Muscle of back (tissue), 10 donors: Measurements from ENCODE around the gene OR52N2. TPM values are rescaled to one million over a fixed set of nuclear protein-coding genes. Genes with fewer than 3 reads are reported as not detected.

ENCODE experiments used
- polyA plus RNA-seq, 10 donors: library from polyadenylated mRNA; unstranded; fragments of 120-200 nt; gene quantifications; one replicate each; pipeline ENCODE4 v1.2.1, GENCODE V29; 2013; ENCODE audit not compliant: insufficient read length in 10 of 10

OR52N2 gene
- polyA plus RNA-seq, 10 donors: not detected

Other genes with a start within 250 kb of the OR52N2 start
- gene OR52B6, start 228.0 kb upstream of the OR52N2 start, polyA plus RNA-seq: not detected
- 1 to 10 TPM; 1.0 to 2.3 (median 1.6) TPM for gene TRIM6, start 212.3 kb upstream of the OR52N2 start, polyA plus RNA-seq
- gene TRIM34, start 183.9 kb upstream of the OR52N2 start, polyA plus RNA-seq: 1 to 10 TPM; 3.9 to 6.8 (median 4.7) TPM
- gene TRIM5, start 123.8 kb upstream of the OR52N2 start, polyA plus RNA-seq: 10 to 100 TPM in 9 of 10 donors, 1 to 10 TPM in 1; 9.9 to 17.8 (median 13.6) TPM
- 10 to 100 TPM in 6 of 10 donors, 1 to 10 TPM in 4; 4.5 to 16.0 (median 10.6) TPM for gene TRIM22, start 119.1 kb upstream of the OR52N2 start, polyA plus RNA-seq
- gene OR56B1, start 72.5 kb upstream of the OR52N2 start, polyA plus RNA-seq: not detected
- gene OR52N4, start 54.7 kb upstream of the OR52N2 start, polyA plus RNA-seq: under 1 TPM in 1 of 10 donors, not detected in 9; 0.18 TPM
- not detected for gene OR52N5, start 25.6 kb upstream of the OR52N2 start, polyA plus RNA-seq
- gene OR52N1, start 17.7 kb upstream of the OR52N2 start, polyA plus RNA-seq: not detected
- not detected for gene OR52E6, start 33.0 kb downstream of the OR52N2 start, polyA plus RNA-seq
- gene OR52E8, start 48.8 kb downstream of the OR52N2 start, polyA plus RNA-seq: not detected
- not detected for gene OR52E4, start 71.7 kb downstream of the OR52N2 start, polyA plus RNA-seq
- not detected for gene OR52E5, start 84.3 kb downstream of the OR52N2 start, polyA plus RNA-seq
- gene OR56A3, start 133.3 kb downstream of the OR52N2 start, polyA plus RNA-seq: not detected
- gene OR56A5, start 159.6 kb downstream of the OR52N2 start, polyA plus RNA-seq: not detected
- gene OR52L1, start 178.1 kb downstream of the OR52N2 start, polyA plus RNA-seq: not detected
- not detected for gene OR56A4, start 198.0 kb downstream of the OR52N2 start, polyA plus RNA-seq
- not detected for gene OR56A1, start 221.8 kb downstream of the OR52N2 start, polyA plus RNA-seq